CD4-positive, alpha-beta T cell treated with Interleukin-21 for 1 hour (primary cell): ENCODE data around the gene OR10A4.
"Not testable (repeated sequence)": the region's sequence is repeated elsewhere in the genome, so short reads cannot be mapped to it uniquely, and the experiment has no call there.

Experiments used
- DNase-seq: peaks from one replicate; pipeline ENCODE4 v3.0.0-alpha.2; 2020

The OR10A4 gene, protein sequence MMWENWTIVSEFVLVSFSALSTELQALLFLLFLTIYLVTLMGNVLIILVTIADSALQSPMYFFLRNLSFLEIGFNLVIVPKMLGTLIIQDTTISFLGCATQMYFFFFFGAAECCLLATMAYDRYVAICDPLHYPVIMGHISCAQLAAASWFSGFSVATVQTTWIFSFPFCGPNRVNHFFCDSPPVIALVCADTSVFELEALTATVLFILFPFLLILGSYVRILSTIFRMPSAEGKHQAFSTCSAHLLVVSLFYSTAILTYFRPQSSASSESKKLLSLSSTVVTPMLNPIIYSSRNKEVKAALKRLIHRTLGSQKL

DNA sequence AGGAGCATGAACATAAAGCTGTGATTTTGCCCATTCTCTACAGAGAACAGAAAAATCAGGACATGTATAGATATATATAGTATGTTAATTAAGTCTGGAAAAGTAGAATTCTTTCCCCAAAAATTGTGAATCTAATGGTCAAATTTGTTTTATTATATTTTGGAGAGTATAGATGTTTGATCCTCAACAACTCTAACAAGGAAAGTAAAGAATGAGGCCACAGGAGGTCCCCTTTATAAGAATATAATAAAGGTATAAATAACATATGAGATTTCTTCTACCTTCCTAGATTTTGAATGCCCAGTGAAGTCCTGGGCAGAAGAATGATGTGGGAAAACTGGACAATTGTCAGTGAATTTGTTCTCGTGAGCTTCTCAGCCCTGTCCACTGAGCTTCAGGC, at the start of gene OR10A4:
OR10A4 (plus strand) TSS at position 301 of the 400 bp plus-strand sequence; CDS start at position 324, 23 bp downstream.
- DNase-seq = no peak

DNA sequence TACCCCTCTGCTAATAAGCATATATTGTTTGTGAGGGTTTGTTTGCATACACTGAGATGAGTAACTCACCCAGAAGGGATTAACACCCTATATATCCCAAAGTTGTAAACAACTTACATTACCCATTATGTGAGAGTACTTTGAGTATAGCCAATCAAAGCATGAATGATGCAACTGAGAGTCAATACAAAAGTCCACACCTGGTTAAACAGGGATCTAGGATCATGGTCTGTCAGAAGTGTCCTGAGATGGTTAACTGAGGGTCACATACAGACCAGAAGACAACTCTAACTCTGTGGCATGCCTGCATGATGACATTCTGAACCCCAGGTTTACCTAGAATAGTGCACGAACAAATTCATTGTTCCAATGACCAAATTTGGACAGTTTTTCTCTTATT, 48.3 kb upstream of the OR10A4 start:
- no peak for DNase-seq

DNA sequence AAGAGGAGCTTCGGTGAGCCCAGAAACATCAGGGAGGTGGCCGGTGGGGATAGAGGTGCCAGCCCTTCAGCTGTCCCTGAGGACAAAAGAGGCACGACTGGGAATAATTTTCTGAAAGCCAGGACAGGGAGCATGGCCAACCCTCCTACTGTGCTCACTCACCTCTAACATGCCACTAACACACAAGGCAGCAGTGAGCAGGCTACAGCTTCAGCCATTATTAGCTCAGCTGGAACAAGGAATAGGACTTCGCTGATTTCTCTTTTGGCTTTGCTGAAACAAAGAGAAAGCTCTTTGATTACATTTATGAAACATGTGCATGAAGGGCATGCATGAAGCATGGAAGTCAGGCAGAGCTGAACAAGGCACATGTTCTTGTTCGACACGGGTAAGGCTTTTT, 43.1 kb upstream of the OR10A4 start:
- DNase-seq = no peak

DNA sequence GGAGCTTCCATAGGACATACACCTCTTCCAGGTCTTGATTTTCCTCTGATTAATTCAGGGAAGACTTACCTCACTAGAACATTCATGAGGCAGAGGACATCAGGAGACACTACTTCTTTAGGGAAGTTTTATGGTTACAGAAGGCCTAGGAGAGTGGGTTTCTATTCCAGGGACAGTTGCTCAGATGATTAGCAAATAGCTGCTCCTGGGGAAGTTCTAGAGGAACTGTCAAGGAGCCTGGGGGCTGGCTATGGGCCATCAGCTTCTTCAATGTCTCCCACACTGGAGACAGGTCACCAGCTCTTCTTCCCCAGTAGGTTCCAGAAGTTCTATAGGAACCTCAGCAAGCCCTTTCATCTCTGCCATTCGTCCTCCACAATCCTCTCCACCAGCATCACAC, 42.4 kb upstream of the OR10A4 start:
- DNase-seq = no peak

DNA sequence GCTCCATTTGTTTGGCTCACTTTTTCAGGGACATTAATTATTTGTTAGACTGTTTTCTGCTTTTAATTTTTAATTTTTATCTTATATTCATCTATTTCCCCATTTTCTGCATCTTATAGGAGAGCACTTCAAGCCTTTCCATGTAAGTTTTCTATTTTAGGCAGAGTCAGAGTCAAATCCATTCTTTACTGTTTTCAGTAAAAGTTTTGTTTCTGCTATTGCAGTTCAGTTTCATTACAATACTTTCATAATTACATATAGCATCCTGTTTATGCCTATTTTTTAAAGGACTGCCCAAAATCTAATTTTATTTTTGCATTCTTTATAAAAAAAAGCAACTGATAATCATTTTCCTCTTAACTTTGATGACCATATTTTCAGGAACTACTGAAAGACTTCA, 34.7 kb upstream of the OR10A4 start:
- no peak for DNase-seq

DNA sequence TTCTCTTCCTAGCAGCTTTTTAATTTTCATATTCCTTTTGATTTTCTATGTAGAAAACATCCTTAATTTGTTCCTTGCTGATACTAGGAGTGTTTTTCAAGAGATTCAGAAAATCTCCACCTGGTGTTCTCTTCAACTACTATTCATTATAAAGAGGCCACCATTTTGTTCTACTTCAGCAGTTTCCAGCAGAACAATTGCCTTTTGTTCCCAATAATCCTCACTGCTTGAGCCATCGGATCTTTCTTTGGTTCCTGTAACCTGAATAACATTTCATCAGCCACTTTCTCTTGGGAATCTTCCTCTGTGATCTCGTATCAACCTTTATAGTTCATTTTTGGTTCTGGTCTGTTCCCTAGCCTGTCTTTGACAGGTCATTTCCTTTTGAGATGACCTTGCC, 32.8 kb upstream of the OR10A4 start:
- no peak for DNase-seq

DNA sequence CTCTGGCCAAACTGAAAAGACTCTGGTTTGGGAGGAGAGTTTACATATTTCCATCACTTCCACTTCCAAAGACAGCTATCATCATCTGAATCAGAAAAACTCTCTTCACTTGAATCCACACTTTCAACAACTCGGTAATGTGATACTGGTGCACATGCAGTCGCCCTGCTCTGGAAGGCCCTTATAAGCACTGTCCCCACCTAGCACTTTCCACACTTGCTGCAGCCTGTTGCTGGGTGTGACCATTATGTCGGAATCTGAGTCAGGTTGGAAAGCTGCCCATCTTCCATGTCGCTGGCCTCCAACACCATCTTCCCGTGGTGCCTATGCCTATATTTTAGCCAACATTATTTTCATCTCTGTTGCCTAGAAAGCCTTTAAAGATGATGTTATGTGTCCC, 32.1 kb upstream of the OR10A4 start:
- DNase-seq = no peak

DNA sequence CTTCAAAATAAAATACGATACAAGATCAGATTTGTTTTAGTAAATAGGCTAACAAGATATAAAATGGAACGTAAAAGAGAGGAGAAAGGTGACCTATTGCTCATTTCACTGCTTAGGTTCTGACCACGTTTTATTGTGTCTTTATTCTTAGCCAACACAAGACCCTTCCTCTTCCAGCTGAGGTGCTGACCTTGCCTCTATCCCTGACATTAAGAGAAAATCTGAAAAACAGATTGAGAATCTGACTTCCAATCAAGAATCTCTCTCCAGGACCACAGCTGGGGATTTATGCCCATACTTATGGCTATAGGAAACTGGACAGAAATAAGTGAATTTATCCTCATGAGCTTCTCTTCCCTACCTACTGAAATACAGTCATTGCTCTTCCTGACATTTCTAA, 31.0 kb upstream of the OR10A4 start, which contains the start of gene OR10A5:
OR10A5 (plus strand) TSS at position 301 of the 400 bp plus-strand sequence; CDS start at position 301, 0 bp downstream.
- no peak for DNase-seq

DNA sequence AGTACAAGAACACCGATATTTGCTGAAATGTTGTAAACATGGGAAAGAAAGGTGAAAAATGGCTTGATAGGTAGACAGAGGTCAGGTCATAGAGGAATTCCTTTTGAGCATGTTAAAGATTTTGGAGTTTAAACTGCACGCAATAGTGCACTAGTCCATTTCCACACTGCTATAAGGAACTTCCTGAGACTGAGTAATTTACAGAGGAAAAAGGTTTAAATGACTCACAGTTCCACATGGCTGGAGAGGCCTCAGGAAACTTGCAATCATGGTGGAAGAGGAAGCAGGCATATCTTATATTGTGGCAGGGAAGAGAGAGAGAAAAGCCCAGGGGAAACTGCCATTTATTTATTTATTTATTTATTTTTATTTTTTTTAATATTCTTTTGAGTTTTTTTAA, 25.9 kb upstream of the OR10A4 start:
- no peak for DNase-seq

DNA sequence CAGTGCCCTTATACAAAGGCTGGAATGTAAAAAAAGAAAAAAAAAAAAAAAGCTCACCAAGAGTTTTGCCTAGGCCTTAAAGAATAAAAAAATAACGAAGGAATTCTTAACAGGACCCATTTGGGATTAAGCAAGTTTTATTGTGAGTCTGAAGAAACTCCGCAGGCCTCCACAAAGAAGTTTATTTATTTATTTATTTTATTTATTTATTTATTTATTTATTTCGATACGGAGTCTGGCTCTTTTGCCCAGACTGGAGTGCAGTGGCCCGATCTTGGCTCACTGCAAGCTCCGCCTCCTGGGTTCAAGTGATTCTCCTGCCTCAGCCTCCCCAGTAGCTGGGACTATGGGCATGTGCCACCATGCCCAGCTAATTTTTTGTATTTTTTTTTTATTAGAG, 21.6 kb upstream of the OR10A4 start:
- DNase-seq = not testable (repeated sequence)

DNA sequence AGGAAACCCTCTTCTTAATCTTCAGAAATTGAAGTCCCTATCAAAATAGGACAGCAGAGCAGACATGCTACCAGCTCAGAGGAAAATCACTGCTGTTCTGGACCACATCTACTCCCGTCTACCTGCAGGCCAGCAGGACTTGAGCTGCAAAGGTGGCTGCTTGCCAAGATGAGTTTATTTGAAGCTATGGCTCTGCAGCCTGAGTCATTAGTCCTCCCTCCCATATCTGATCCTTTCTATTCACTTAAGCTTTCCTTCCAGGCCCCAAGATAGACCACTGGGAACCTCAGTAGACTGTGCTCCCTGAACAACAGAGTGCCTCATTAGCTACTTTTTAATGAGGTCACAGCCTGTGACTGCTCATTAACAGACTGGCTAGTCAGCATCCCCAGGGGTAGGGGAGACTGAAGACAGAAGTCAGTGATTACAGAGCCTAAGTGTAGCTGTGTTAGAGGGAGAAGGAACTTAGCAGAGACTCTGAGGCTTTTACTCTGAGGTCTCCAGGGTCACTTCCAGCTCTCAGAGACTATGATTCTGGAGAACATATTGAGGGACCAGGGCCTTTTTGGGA, 20.4 kb upstream of the OR10A4 start:
- DNase-seq = no peak

DNA sequence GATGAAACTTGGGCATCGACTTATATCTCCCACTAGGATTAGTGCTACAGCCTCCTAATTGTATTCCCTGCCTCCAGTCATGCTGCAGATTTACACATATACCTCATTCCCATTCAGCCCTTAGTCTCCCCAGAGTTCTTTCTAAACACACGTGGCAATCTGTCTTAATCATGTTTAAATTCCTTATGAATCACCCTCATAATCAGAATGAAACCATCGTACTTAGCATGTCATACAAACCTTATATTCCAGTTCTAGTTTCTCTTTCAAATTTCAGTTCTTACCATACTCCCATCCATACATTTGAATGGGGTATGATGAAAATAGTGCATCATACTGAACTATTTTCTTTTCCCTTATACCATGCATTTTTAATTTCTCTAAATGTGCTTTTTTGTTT, 19.6 kb upstream of the OR10A4 start:
- DNase-seq = no peak

DNA sequence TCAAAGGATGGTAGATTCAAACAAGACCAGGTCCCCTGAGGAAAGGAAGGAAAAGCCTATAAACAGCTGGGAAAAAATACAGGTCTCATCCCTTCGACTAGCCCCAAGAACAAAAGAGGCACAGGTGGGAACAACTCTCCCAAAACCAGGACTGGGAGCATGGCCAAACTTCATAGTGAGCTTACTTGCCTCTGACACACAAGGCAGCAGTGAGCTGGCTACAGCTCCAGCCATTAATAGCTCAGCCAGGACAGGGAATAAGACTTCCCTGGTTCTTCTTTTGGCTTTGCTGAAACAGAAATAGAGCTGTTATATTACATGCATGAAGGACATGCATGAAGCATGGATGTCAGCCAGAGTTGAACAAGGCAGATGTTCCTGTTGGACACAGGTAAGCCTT, 13.5 kb upstream of the OR10A4 start, which contains the start of gene OR10A2:
OR10A2 (plus strand) TSS at position 97 of the 400 bp plus-strand sequence. CDS start 6,698 bp downstream, outside the sequence.
- DNase-seq = no peak

DNA sequence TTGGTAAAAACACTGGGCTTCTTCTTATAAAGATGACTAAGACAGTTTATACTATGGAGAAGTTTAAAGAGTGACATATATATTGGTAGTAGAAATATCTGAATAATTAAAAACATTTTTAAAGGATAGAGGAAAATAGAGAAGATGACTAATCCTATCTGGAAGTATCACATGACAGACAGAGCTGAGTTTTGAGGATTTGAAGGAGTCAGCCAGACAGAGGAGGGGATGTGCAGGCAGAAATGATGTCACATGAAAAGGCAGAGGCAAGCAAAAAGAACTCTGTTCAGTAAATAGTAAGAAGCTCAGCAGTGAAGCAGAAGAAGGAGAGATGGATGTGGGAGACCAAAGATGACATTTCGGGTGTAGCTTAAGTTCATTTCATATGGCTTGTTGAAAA, 12.0 kb upstream of the OR10A4 start:
- no peak for DNase-seq

DNA sequence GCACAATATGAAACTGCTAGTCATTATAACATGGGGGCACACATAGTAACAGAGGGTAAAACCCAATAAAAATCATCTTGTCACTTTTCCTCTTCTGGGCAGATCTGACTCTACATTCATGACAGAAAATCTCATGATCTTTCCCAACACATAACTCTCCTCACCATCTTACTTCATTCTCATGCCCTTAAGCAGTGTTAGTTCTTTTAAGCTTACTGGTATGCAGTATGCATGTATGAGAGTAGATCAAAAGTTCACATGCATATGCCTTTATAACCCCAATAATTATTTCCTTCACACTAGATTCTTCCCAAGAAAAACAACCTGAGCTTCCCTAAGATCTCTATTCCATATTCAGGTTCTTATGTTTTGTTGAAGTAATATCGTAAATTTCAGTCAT, 5.1 kb upstream of the OR10A4 start:
- DNase-seq = no peak

DNA sequence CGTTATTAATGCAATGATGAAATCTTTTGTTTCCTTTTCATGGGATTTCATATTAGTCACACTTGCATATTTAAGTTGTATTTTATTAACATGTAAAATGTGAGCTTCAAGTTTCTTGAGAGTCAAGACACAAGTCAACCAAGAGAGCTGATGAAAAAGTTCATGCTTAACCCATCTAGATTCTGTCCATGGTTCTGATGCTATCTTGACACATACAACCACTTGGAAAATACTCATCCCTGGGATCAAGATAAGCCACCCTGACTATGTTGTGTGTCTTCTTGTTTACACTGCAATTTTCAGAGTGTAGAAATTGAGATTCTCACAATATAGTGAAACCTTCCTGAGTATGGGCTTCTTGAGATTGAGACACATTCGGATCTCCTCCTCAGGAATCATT, 664 bp upstream of the OR10A4 start:
- DNase-seq = no peak

DNA sequence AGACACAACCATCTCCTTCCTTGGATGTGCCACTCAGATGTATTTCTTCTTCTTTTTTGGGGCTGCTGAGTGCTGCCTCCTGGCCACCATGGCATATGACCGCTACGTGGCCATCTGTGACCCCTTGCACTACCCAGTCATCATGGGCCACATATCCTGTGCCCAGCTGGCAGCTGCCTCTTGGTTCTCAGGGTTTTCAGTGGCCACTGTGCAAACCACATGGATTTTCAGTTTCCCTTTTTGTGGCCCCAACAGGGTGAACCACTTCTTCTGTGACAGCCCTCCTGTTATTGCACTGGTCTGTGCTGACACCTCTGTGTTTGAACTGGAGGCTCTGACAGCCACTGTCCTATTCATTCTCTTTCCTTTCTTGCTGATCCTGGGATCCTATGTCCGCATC, 489 bp downstream of the OR10A4 start:
- DNase-seq = no peak

DNA sequence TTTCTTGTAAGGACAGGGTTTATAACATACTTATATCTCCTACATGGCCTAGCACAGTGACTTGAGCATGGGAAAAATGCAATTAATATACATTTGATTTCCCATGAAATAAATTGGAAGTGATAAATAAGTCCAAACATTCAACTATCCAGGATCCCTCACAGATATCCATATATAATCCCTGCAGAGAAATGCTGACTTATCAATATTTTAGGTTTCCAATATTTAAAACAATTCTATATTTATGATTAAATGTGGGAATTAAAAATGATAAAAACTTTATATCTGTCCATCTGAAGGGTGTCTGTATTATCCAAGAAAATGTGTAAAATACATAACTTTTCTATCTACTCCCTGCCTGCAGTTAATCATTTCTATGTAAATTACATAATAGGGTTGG, 6.3 kb downstream of the OR10A4 start:
- DNase-seq = no peak

DNA sequence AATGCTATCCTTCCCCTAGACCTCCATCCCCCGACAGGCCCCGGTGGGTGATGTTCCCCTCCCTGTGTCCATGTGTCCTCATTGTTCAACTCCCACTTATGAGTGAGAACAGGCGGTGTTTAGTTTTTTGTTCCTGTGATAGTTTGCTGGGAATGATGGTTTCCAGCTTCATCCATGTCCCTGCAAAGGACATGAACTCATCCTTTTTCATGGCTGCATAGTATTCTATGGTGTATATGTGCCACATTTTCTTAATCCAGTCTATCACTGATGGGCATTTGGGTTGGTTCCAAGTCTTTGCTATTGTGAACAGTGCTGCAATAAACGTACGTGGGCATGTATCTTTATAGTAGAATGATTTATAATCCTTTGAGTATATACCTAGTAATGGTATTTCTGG, 11.3 kb downstream of the OR10A4 start:
- DNase-seq = not testable (repeated sequence)

DNA sequence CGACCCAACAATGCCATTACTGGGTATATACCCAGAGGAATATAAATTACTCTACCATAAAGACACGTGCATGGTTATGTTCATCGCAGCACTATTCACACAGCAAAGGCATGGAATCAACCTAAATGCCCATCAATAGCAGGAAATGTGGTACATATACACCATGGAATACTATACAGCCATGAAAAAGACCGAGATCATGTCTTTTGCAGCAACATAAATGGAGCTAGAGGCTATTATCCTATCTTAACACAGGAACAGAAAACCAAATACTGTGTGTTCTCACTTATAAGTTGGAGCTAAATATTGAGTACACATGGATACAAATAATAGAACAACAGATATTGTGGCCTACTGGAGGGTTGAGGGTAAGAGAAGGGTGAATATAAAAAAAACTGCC, 12.4 kb downstream of the OR10A4 start:
- no peak for DNase-seq

DNA sequence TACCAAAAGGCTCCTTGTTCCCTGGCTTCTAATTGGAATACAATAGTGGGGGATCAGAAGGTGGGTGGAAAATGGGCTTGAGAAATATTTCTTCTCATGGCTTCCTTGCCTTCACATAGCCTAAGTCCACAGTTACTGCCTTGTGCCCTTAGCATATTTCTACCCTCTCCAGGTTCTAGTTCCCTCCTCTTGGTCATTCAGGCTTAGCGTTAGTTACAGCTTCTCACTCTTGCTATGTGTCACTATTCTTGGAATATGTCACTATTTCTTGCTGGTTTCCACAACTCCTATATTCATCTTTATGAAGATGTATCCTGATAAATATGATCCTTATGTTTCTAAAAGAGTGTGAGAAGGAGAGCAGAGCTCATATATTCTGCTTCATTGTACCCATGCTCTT, 13.4 kb downstream of the OR10A4 start:
- no peak for DNase-seq

DNA sequence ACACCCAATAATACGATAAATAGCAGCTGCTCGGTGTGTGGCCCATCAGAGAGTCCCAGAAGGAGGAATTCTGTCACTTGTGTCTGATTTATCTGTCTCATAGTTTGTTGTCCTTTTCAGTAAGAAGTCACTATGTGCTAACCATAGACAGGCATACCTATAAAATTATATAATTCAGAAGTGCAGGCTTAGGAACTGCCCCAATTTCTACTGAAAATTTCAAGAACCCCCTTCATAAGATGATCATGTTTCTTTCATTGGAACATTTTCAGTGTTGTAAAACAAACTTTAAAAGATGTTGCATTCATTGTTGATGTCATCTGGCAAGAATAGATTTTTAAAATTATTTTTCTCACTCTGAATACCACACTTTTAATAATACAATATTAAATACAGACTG, 16.0 kb downstream of the OR10A4 start, which contains the start of gene OR2D2:
OR2D2 (minus strand) TSS at position 101 of the 400 bp plus-strand sequence; CDS start at position 101, 0 bp downstream.
- DNase-seq = no peak

DNA sequence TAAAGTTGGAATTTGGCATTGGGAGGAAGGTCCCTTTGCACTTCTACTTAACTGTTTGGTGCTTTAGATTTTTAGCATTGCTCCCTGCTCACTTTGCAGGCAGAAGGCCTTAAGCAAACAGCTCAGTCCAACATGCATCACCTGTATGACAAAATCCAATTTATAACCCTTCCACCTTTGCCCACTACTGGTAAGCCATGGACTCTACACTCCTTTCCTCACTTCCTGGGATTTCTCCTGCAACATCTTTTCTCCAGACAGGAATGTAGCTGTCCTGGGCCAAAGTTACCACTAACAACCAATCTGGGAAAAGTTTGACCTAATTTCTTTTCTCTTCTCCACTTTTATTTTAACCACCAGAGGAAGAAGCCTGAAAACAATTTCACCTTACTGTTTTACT, 17.7 kb downstream of the OR10A4 start:
- no peak for DNase-seq

DNA sequence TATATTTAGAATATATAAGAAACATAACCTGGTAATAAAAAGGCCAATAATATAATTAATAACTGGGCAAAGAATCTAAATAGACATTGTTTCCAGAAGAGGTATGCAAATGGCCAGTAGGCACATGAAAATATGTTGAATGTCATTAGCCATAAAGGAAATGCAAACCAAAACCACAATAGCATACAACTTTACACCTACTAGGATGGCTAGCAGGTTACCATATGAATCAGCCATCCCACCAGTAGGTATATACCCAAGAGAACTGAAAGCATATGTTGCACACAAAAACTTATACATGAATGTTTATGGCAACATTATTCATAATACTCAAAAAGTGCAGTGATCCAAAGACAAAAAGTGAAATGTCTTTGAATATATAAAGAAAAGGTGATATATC, 18.6 kb downstream of the OR10A4 start:
- DNase-seq = no peak

DNA sequence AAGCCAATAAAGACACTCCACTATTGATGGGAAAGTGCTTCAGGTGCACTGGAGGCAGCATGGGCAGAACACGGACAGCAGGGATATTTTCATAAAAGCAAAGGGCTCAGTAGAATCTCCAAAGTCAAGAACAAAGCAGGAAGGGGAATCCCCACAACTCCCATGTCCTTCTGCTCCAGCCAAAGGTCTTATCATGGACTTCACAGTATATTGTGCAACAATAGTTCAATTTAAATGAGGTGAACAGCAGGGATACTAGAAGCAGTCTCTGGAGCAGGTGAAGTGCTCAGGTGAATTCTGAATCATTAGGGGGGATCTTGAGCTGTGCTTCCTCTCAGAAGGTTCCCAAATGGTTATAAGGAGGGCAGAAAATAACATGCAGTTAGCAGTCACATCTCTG, 22.5 kb downstream of the OR10A4 start:
- no peak for DNase-seq
